ENCODE measurements around the gene ZCCHC14. TPM values are rescaled to one million over a fixed set of nuclear protein-coding genes. Genes with fewer than 3 reads are reported as not detected.

The ZCCHC14 gene
- total RNA-seq, 2 experiments from 2014 or later = 8.7 to 10.6 TPM

- intact Hi-C loops (cut with micrococcal nuclease) = no loop called here
- no peak for DNase-seq
- Mint-ChIP-seq H3K27ac (no peak overlapping the region), H3K4me1 (ENCODE audit: low read depth) (peaks cover 41% of the 10 kb centered on the region), H3K9me3 (no peaks in the 10 kb centered on the region), H3K36me3 (peaks cover 14% of the 10 kb centered on the region), H3K4me3 (no peak overlapping the region), H3K27me3 (no peaks in the 10 kb centered on the region)
- ChIA-PET POLR2A (interaction anchor here (0.5 kb wide), 1 partner anchor 19 kb away, joined by 4 read pairs; no protein-coding TSS in a partner anchor), CTCF (no interaction called here)
Measured at GRCh38 chr16:87375426-87376135, 117.2 kb downstream of the ZCCHC14 start.

- intact Hi-C loops (cut with micrococcal nuclease) = no loop called here
- Mint-ChIP-seq H3K9me3 (no peaks in the 10 kb centered on the region), H3K27me3 (no peaks in the 10 kb centered on the region), H3K36me3 (peaks cover 10% of the 10 kb centered on the region), H3K4me1 (ENCODE audit: low read depth) (peaks cover 35% of the 10 kb centered on the region), H3K27ac (no peak overlapping the region), H3K4me3 (no peak overlapping the region)
- CTCF ChIA-PET = interaction anchor here (0.6 to 1.5 kb wide), 2 partner anchors 10 to 20 kb away, joined by 3 read pairs; partner anchors contain the start of gene FBXO31
- DNase-seq = no peak
- POLR2A ChIA-PET = interaction anchor here (0.6 kb wide), 1 partner anchor 33 kb away, joined by 5 read pairs; no protein-coding TSS in a partner anchor
Measured at GRCh38 chr16:87374313-87374712, 118.5 kb downstream of the ZCCHC14 start.

- no peaks in the 10 kb centered on the region for H3K9me3 Mint-ChIP-seq
- H3K27me3 Mint-ChIP-seq = no peaks in the 10 kb centered on the region
- H3K36me3 Mint-ChIP-seq = peaks cover 6% of the 10 kb centered on the region
- DNase-seq = no peak
- ChIA-PET POLR2A (no interaction called here), CTCF (no interaction called here)
- H3K4me1 Mint-ChIP-seq (ENCODE audit: low read depth) = peaks cover 48% of the 10 kb centered on the region
- no peak overlapping the region for H3K27ac Mint-ChIP-seq
- no peak overlapping the region for H3K4me3 Mint-ChIP-seq
- intact Hi-C loops (cut with micrococcal nuclease) = no loop called here
Measured at GRCh38 chr16:87372305-87372704, 120.5 kb downstream of the ZCCHC14 start.

- Mint-ChIP-seq H3K27me3 (no peaks in the 10 kb centered on the region), H3K4me1 (ENCODE audit: low read depth) (peaks cover 40% of the 10 kb centered on the region), H3K27ac (no peak overlapping the region), H3K36me3 (peaks cover 6% of the 10 kb centered on the region), H3K4me3 (no peak overlapping the region), H3K9me3 (no peaks in the 10 kb centered on the region)
- no peak for DNase-seq
- POLR2A ChIA-PET = no interaction called here
- intact Hi-C loops (cut with micrococcal nuclease) = no loop called here
- CTCF ChIA-PET = no interaction called here
Measured at GRCh38 chr16:87371261-87371866, 121.5 kb downstream of the ZCCHC14 start.

GRCh38 chr16:87369796-87370719 lies 122.8 kb downstream of the ZCCHC14 start:
- ChIA-PET POLR2A (no interaction called here), CTCF (no interaction called here)
- no peak for DNase-seq

GRCh38 chr16:87369117-87369765 lies 123.6 kb downstream of the ZCCHC14 start:
- intact Hi-C loops (cut with micrococcal nuclease) = no loop called here
- ChIA-PET POLR2A (no interaction called here), CTCF (no interaction called here)
- Mint-ChIP-seq H3K4me1 (ENCODE audit: low read depth) (peaks cover 39% of the 10 kb centered on the region), H3K9me3 (no peaks in the 10 kb centered on the region), H3K36me3 (peaks cover 7% of the 10 kb centered on the region), H3K4me3 (no peak overlapping the region), H3K27ac (peak overlapping the region; percentile 7), H3K27me3 (no peaks in the 10 kb centered on the region)
- DNase-seq = no peak

More at GRCh38 chr16:87369796-87370719, 122.8 kb downstream of the ZCCHC14 start:
- H3K4me1 Mint-ChIP-seq (ENCODE audit: low read depth) = peaks cover 36% of the 10 kb centered on the region
- H3K9me3 Mint-ChIP-seq = no peaks in the 10 kb centered on the region
- H3K27me3 Mint-ChIP-seq = no peaks in the 10 kb centered on the region
- intact Hi-C loops (cut with micrococcal nuclease) = no loop called here
- H3K4me3 Mint-ChIP-seq = no peak overlapping the region
- H3K36me3 Mint-ChIP-seq = peaks cover 5% of the 10 kb centered on the region
- no peak overlapping the region for H3K27ac Mint-ChIP-seq

- Mint-ChIP-seq H3K27me3 (no peaks in the 10 kb centered on the region), H3K27ac (no peak overlapping the region), H3K9me3 (no peaks in the 10 kb centered on the region), H3K4me1 (ENCODE audit: low read depth) (peaks cover 36% of the 10 kb centered on the region), H3K36me3 (peaks cover 8% of the 10 kb centered on the region), H3K4me3 (no peak overlapping the region)
- intact Hi-C loops (cut with micrococcal nuclease) = no loop called here
- CTCF ChIA-PET = no interaction called here
- DNase-seq = no peak
- POLR2A ChIA-PET = no interaction called here
Measured at GRCh38 chr16:87368029-87368770, 124.6 kb downstream of the ZCCHC14 start.

GRCh38 chr16:87367529-87367928 lies 125.3 kb downstream of the ZCCHC14 start:
- peaks cover 36% of the 10 kb centered on the region for H3K4me1 Mint-ChIP-seq (ENCODE audit: low read depth)
- peaks cover 8% of the 10 kb centered on the region for H3K36me3 Mint-ChIP-seq
- DNase-seq = no peak
- no peak overlapping the region for H3K27ac Mint-ChIP-seq
- POLR2A ChIA-PET = no interaction called here
- H3K27me3 Mint-ChIP-seq = no peaks in the 10 kb centered on the region
- intact Hi-C loops (cut with micrococcal nuclease) = no loop called here
- CTCF ChIA-PET = interaction anchor here (1.5 kb wide), 1 partner anchor 16 kb away, joined by 3 read pairs; the partner anchor contains the start of gene FBXO31
- no peak overlapping the region for H3K4me3 Mint-ChIP-seq
- no peaks in the 10 kb centered on the region for H3K9me3 Mint-ChIP-seq

GRCh38 chr16:87366930-87367329 lies 125.9 kb downstream of the ZCCHC14 start:
- H3K36me3 Mint-ChIP-seq = peaks cover 8% of the 10 kb centered on the region
- no peak overlapping the region for H3K27ac Mint-ChIP-seq
- intact Hi-C loops (cut with micrococcal nuclease) = no loop called here
- H3K9me3 Mint-ChIP-seq = no peaks in the 10 kb centered on the region
- peaks cover 36% of the 10 kb centered on the region for H3K4me1 Mint-ChIP-seq (ENCODE audit: low read depth)
- no peak for DNase-seq
- H3K4me3 Mint-ChIP-seq = no peak overlapping the region
- CTCF ChIA-PET = interaction anchor here (1.5 kb wide), 1 partner anchor 16 kb away, joined by 3 read pairs; the partner anchor contains the start of gene FBXO31
- POLR2A ChIA-PET = no interaction called here
- H3K27me3 Mint-ChIP-seq = no peaks in the 10 kb centered on the region

GRCh38 chr16:87366288-87366687 lies 126.5 kb downstream of the ZCCHC14 start:
- no peak for DNase-seq
- intact Hi-C loops (cut with micrococcal nuclease) = no loop called here
- Mint-ChIP-seq H3K27me3 (no peaks in the 10 kb centered on the region), H3K27ac (no peak overlapping the region), H3K4me1 (ENCODE audit: low read depth) (peaks cover 33% of the 10 kb centered on the region), H3K4me3 (no peak overlapping the region), H3K9me3 (no peaks in the 10 kb centered on the region), H3K36me3 (peaks cover 8% of the 10 kb centered on the region)
- CTCF ChIA-PET = interaction anchor here (1.5 kb wide), 1 partner anchor 17 kb away, joined by 3 read pairs; the partner anchor contains the start of gene FBXO31
- POLR2A ChIA-PET = no interaction called here

- intact Hi-C loops (cut with micrococcal nuclease) = no loop called here
- POLR2A ChIA-PET = no interaction called here
- Mint-ChIP-seq H3K27me3 (no peaks in the 10 kb centered on the region), H3K27ac (no peak overlapping the region), H3K4me3 (no peak overlapping the region), H3K9me3 (no peaks in the 10 kb centered on the region), H3K4me1 (ENCODE audit: low read depth) (peaks cover 39% of the 10 kb centered on the region), H3K36me3 (peaks cover 9% of the 10 kb centered on the region)
- DNase-seq = no peak
- CTCF ChIA-PET = no interaction called here
Measured at GRCh38 chr16:87365021-87365713, 127.7 kb downstream of the ZCCHC14 start.

Data from activated CD4-positive, alpha-beta memory T cell treated with anti-CD3 and anti-CD28 coated beads for 36 hours (primary cell).